ENCODE measurements around the gene NCS1.

NCS1 gene

GRCh38 chr9:130174920-130175321 is 2.7 kb downstream of the NCS1 start:
- peak in 4 of 56 donors; percentile 24 to 32 (median 27) for DNase-seq

- no peak for DNase-seq
These were observed 3.2 kb downstream of the NCS1 start for GRCh38 chr9:130175355-130175754.

- no peak for DNase-seq
These were observed 4.6 kb downstream of the NCS1 start for GRCh38 chr9:130176760-130177159.

- DNase-seq, result no peak
These were observed 5.9 kb downstream of the NCS1 start for GRCh38 chr9:130177898-130178805.

GRCh38 chr9:130179331-130179907 is 7.2 kb downstream of the NCS1 start:
- no peak for DNase-seq

- DNase-seq, result no peak
These were observed 8.3 kb downstream of the NCS1 start for GRCh38 chr9:130180516-130180915.

- peak in 27 of 56 donors; percentile 13 to 87 (median 56) for DNase-seq
These were observed 9.6 kb downstream of the NCS1 start for GRCh38 chr9:130181678-130182380.

GRCh38 chr9:130182381-130182909 is 10.2 kb downstream of the NCS1 start:
- no peak for DNase-seq

GRCh38 chr9:130183133-130183762 is 11.0 kb downstream of the NCS1 start:
- DNase-seq, result peak in 5 of 56 donors; percentile 15 to 31 (median 25)

- DNase-seq, result no peak
These were observed 12.8 kb downstream of the NCS1 start for GRCh38 chr9:130185017-130185416.

GRCh38 chr9:130185490-130186031 is 13.4 kb downstream of the NCS1 start:
- DNase-seq, result peak in 16 of 56 donors; percentile 17 to 63 (median 39)

GRCh38 chr9:130186051-130186450 is 13.8 kb downstream of the NCS1 start:
- DNase-seq, result no peak

GRCh38 chr9:130186839-130187522 is 14.8 kb downstream of the NCS1 start:
- peak in 13 of 56 donors; percentile 21 to 68 (median 29) for DNase-seq

GRCh38 chr9:130187523-130187846 is 15.3 kb downstream of the NCS1 start:
- no peak for DNase-seq

GRCh38 chr9:130188860-130189481 is 16.8 kb downstream of the NCS1 start:
- DNase-seq, result no peak

- no peak for DNase-seq
These were observed 17.6 kb downstream of the NCS1 start for GRCh38 chr9:130189840-130190239.

- no peak for DNase-seq
These were observed 19.0 kb downstream of the NCS1 start for GRCh38 chr9:130191068-130191748.

- peak in 17 of 56 donors; percentile 11 to 60 (median 38) for DNase-seq
These were observed 19.5 kb downstream of the NCS1 start for GRCh38 chr9:130191749-130192120.

- DNase-seq, result no peak
These were observed 20.3 kb downstream of the NCS1 start for GRCh38 chr9:130192382-130192999.

All from nucleus accumbens (tissue), 56 donors.